HG02870 (cell line): ENCODE results near the gene PLPPR3.

Experiments
- ATAC-seq: cut with Tn5 transposase; IDR thresholded peaks from one replicate; pipeline ENCODE4 v1.9.1; 2021; ENCODE audit warnings: mild to moderate bottlenecking, moderate library complexity; ENCODE audit not compliant: unreplicated experiment

Gene PLPPR3

DNA sequence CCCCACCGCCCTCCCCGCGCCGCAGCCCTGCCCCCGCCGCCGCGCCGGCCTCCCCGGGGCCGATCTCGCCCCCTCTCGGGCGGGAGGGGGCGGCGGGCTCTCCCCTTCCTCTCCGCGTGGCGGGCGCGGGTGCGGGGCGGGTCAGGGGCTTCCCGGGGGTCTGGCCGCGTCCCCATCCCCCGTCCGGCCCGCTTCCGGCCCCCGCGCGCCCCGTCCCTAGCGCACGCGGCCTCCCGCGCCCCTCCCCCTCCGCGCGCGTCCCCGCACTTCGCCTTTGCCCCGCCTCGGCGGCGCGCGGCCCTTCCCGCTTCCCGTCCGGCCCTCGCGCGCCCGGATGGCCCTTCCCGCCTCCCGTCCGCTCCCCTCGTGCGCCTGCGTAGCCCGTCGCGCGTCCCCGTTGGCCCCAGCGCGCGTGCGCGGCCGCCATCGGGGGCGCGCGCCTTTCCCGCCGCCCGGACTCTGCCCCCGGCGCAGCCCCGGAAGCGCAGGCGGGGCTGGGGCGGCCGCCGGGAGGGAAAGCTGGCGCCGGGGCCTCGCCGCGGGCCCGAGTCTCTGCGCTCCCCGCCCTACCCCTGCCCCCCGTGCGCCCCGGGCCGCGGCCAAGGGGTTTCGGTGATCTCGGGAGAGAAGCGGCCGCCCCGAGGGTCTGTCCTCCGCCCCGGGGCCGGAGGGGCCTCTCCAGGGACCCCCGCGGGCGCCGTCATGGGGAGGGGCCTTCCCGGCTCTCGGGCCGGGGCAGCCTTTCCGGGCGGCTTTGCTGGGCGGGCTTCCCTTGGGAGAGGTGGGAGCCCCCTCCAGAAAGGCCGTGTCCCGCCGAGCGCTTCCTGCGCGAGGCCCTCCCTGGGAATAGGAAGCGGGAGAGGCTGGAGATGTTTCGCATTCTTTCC, 24.0 kb downstream of the PLPPR3 start:
- peak; percentile 39 for ATAC-seq

DNA sequence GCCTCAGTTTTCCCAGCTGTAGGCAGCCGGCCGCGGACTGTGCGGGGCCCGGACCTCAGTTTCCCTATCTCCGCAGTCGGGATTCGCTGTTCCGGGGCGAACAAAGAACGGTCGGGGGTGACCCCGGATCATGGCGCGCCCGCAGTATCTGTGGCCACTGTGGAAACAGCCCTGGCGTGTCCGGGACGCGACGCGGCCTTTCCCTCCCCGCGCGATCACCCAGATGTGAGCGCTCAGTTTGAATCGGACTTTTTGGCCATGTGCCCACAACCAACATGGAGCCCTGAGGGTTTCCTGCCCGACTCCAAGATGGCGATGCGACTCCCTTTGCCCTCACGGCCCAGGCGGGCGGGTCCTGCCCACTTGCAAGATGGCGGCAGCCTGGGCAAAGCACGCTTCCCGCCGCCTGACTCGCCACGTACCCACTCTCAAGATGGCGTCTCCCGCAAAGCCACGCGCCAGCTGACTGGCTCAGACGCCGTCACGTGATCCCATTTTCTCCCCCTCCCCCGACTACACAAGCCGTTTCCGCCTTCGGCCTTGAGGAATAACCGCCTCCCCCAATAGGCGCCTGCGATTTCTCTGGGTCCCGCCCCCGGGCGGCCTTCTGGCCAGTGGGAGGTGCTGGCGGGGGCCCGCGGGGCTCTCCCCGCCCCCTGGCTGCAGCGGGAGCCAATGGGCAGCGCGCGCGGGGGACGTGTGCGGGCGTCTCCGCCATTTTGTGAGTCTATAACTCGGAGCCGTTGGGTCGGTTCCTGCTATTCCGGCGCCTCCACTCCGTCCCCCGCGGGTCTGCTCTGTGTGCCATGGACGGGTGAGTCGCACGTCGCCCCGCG, 24.8 kb downstream of the PLPPR3 start, which contains the start of gene PTBP1:
Gene PTBP1, plus strand, starts transcription at position 761 of the 836 bp plus-strand sequence. Its CDS starts 46 bp downstream, at position 807.
- ATAC-seq: peak; percentile 84

GRCh38 chr19:795691-796581, 25.8 kb downstream of the PLPPR3 start:
- no peak for ATAC-seq

- ATAC-seq: no peak
Observed at GRCh38 chr19:795073-795611, 26.6 kb downstream of the PLPPR3 start.

GRCh38 chr19:793806-794205, 27.9 kb downstream of the PLPPR3 start:
- no peak for ATAC-seq

- no peak for ATAC-seq
Observed at GRCh38 chr19:792306-792885, 29.4 kb downstream of the PLPPR3 start.

GRCh38 chr19:791567-792305, 30.0 kb downstream of the PLPPR3 start:
- no peak for ATAC-seq

GRCh38 chr19:791007-791566, 30.7 kb downstream of the PLPPR3 start:
- ATAC-seq: no peak

GRCh38 chr19:789701-790060, 32.1 kb downstream of the PLPPR3 start:
- ATAC-seq: no peak

- no peak for ATAC-seq
Observed at GRCh38 chr19:788983-789700, 32.6 kb downstream of the PLPPR3 start.

DNA sequence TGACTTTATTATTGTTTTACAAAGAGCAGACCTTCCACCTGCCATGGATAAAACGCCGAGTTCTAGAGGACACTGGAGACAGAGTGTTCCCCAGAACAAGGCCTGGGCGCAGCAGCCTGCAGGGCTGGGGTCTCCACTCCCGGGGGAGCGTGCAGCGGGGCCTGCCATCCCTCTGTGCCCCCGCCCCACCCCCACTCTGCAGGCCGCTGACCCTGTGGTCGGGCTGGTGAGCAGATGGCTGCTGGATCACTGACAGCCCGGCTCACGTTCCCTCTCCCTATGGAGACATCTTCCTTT, 33.1 kb downstream of the PLPPR3 start:
- no peak for ATAC-seq

DNA sequence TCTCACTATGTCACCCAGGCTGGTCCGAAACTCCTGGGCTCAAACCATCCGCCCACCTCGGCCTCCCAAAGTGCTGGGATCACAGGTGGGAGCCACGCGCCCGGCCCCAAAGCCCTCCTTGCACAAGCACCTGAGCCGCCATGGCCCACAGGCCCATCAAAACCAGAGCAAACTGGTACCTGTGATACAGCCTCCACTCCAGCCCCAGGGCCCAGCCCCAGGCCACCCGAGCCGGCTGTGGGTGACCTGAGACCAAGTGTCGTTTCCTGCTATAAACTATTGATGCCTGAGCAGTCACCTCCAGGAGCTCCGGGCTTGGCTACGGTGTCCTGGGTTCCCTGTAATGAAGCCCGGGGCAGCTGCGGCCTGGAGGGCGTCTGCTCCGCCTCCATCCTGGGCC, 34.2 kb downstream of the PLPPR3 start:
- ATAC-seq: no peak

- no peak for ATAC-seq
Observed at GRCh38 chr19:784541-784940, 37.2 kb downstream of the PLPPR3 start.

DNA sequence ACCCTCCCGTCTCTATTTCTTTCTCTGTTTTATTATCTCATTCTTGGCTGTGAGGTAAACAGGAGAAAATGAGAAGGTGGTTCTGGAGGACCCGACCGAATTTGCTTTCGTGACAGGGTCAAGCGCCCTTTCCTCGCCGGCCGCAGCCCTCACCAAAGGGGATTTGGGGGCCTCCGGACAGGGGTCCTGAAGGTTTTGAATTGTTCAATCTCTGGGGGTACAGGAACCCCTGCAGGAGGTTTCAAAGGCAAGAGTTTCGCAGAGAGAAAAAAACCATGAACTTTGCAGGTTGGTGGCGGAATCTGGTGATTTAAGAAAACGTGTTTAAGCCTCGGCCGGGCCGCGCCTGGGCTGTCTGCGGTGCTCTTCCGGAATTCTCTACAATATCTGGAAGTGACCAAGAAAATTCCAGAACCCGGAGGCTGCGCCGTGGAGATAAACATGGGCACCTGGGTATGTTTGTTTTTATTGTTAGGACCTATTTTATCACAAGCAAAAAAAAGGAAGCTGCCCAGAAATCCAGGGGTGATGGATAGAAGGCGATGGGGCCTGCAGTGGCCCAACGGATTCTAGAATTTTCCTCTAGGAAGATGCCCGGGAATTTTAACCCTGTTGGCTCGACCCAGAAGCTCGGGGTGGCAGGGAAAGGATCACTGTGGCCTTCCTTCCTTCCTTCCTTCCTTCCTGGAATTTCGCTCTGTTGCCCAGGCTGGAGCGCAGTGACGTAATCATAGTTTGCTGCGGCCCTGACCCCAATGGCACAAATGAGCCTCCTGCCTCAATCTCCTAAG, 38.7 kb downstream of the PLPPR3 start:
- ATAC-seq: no peak

DNA sequence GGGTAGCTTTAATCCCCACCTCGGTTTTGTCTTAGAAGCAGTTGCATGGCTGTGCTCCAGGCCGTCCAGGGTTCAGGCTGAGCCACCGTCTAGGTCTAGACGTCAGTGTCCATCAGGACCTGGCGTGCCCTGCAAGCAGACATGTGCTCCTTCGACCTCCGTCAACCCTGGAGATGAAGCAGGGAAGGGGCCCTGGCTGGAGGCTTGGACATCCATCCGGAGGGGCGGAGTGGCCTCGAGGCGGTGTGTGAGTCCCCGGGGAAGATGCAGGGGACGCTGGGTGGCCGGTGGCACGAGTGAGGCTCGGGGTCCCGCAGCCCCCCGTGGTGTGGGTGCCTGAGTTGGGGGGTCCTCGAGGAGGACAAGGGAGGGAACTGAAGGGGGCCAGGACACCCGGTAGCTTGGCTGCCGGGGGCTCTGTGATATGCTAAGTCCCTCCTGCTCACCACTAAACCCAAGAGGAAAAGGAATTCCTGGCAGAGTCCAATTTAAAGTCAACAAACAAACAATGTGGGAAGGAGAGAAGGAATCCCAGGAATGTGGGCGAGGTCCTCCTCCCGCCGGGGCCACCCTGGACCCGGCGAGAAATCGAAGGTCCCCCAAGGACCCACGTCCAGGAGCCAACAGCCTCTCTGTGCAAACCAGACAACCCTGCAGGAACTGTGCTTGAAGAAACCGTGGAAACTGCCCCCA, 39.4 kb downstream of the PLPPR3 start:
- ATAC-seq: no peak

DNA sequence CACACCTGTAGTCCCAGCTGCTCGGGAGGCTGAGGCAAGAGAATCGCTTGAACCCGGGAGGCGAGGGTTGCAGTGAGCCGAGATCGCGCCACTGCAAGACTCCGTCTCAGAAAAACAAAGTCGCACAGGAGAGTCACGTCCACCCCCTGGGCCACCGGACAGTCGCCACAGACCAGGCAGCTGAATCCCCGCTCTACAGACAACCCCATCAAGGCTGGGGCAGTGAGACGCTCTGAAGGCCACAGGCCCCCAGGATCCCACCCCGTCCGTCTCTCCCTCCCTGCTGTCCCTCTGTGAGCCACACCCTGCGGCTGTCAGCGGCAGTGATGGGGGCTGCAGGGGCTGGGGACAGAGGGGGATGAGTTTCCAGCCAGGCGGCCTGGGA, 40.0 kb downstream of the PLPPR3 start:
- no peak for ATAC-seq

GRCh38 chr19:780935-781334, 40.8 kb downstream of the PLPPR3 start:
- ATAC-seq: no peak
